GM10847 (cell line): ENCODE measurements around the gene TNFRSF1B.

Experiments
- POLR2A ChIP-seq: IDR thresholded peaks from 2 replicates; pipeline ENCODE4 v1.6.1; 2011; ENCODE audit not compliant: insufficient read length; ENCODE audit errors: extremely low read depth

Gene TNFRSF1B

GRCh38 chr1:12173631-12174121 lies 6.9 kb downstream of the TNFRSF1B start:
- no peak for TF ChIP-seq POLR2A

GRCh38 chr1:12174924-12175810 lies 8.4 kb downstream of the TNFRSF1B start:
- TF ChIP-seq POLR2A = no peak

GRCh38 chr1:12176298-12177118 lies 9.7 kb downstream of the TNFRSF1B start:
- no peak for TF ChIP-seq POLR2A

GRCh38 chr1:12177156-12177998 lies 10.6 kb downstream of the TNFRSF1B start:
- TF ChIP-seq POLR2A = no peak

GRCh38 chr1:12177999-12178441 lies 11.2 kb downstream of the TNFRSF1B start:
- no peak for TF ChIP-seq POLR2A

- no peak for TF ChIP-seq POLR2A
Observed at GRCh38 chr1:12178511-12178910, 11.7 kb downstream of the TNFRSF1B start.

- no peak for TF ChIP-seq POLR2A
Observed at GRCh38 chr1:12179111-12179519, 12.3 kb downstream of the TNFRSF1B start.

GRCh38 chr1:12179676-12180075 lies 12.9 kb downstream of the TNFRSF1B start:
- TF ChIP-seq POLR2A = no peak

- no peak for TF ChIP-seq POLR2A
Observed at GRCh38 chr1:12180315-12180714, 13.5 kb downstream of the TNFRSF1B start.

- no peak for TF ChIP-seq POLR2A
Observed at GRCh38 chr1:12180903-12181302, 14.1 kb downstream of the TNFRSF1B start.

GRCh38 chr1:12181568-12181967 lies 14.8 kb downstream of the TNFRSF1B start:
- TF ChIP-seq POLR2A = no peak

- no peak for TF ChIP-seq POLR2A
Observed at GRCh38 chr1:12182410-12182984, 15.7 kb downstream of the TNFRSF1B start.

GRCh38 chr1:12183095-12183794 lies 16.5 kb downstream of the TNFRSF1B start:
- no peak for TF ChIP-seq POLR2A
